K562 (cell line): Measurements from ENCODE around the gene PPTC7. TPM values are rescaled to one million over a fixed set of nuclear protein-coding genes. Genes with fewer than 3 reads are reported as not detected.

Experiments
- ARNT ChIP-seq, 2 experiments: fragments of 450-650 bp; IDR thresholded peaks; 2 replicates each; pipeline ENCODE4 v1.6.1; 2016; ENCODE audit warnings: mild to moderate bottlenecking in 1 of 2
- EGR1 ChIP-seq: fragments of 450-650 bp; conservative IDR thresholded peaks from 2 replicates; pipeline ENCODE4 v1.6.1; 2017; ENCODE audit warnings: mild to moderate bottlenecking
- KLF6 ChIP-seq: fragments of 250-450 bp; sonication (Bioruptor Pico); IDR thresholded peaks from 2 replicates; pipeline ENCODE4 v1.4.0; 2020; ENCODE audit warnings: mild to moderate bottlenecking, moderate library complexity, borderline replicate concordance
- L3MBTL2 ChIP-seq: fragments of 450-650 bp; IDR thresholded peaks from 2 replicates; pipeline ENCODE4 v1.6.1; 2016; ENCODE audit warnings: mild to moderate bottlenecking, moderate library complexity
- RBM25 ChIP-seq: fragments of 200-400 bp; formaldehyde crosslinking; IDR thresholded peaks from 2 replicates; pipeline ENCODE4 v1.6.1; 2018; ENCODE audit warnings: low read length, low read depth, moderate library complexity; ENCODE audit not compliant: severe bottlenecking
- SIN3A ChIP-seq, 2 experiments: fragments of 150-350 bp in 1 of 2; IDR thresholded peaks; 2 replicates each; pipeline ENCODE4 v1.6.1; 2011 to 2016; ENCODE audit warnings: borderline replicate concordance in 2 of 2, low read depth in 2 of 2, low read length in 2 of 2, mild to moderate bottlenecking in 2 of 2, moderate library complexity in 2 of 2; ENCODE audit not compliant: control insufficient read depth in 1 of 2
- SP1 ChIP-seq: sonication (generic); formaldehyde crosslinking; IDR thresholded peaks from 2 replicates; pipeline ENCODE4 v1.8.1; 2022; ENCODE audit warnings: mild to moderate bottlenecking, missing genetic modification reagents
- TAF7 ChIP-seq: fragments of 450-650 bp; IDR thresholded peaks from 2 replicates; pipeline ENCODE4 v1.6.1; 2016; ENCODE audit warnings: missing genetic modification characterization, missing compliant biosample characterization
- polyA plus RNA-seq, 8 experiments: library from polyadenylated mRNA; depleted of rRNA in 4 of 8; stranded (reverse) in 5 of 8; unstranded in 3 of 8; fragments of >200 nt; fragmentation: Nextera tagmentation in 2 of 8; fragmentation: Illumina TruSeq in 1 of 8; extraction: Ambion mirVana in 2 of 8; extraction: Trizol in 1 of 8; gene quantifications; 2 replicates each; pipeline versions ENCODE4 v1.2.1 to v1.2.3, GENCODE V29; 2011 to 2014; ENCODE audit warnings: inconsistent platforms in 1 of 8, missing spikeins in 1 of 8
- total RNA-seq, 7 experiments: library from RNA; depleted of rRNA in 6 of 7; stranded (reverse); fragments of >200 nt in 6 of 7; fragmentation: Illumina TruSeq in 2 of 7; extraction: Trizol in 2 of 7; gene quantifications; 2 replicates each; pipeline versions ENCODE4 v1.2.1 to v1.2.3, GENCODE V29; 2011 to 2021; ENCODE audit warnings: low replicate concordance in 1 of 7
- TF ChIP-seq, protein P1 (sequence below), 2 experiments: IDR thresholded peaks; 2 replicates each; pipeline ENCODE4 v1.6.1; 2011; ENCODE audit warnings: borderline replicate concordance in 1 of 2, control low read depth in 1 of 2, low read depth in 1 of 2, low read length in 1 of 2, mild to moderate bottlenecking in 1 of 2, mixed read lengths in 1 of 2, moderate library complexity in 1 of 2; ENCODE audit not compliant: insufficient read depth in 1 of 2, insufficient read length in 1 of 2, poor library complexity in 1 of 2, severe bottlenecking in 1 of 2; ENCODE audit errors: extremely low read depth in 1 of 2
- TF ChIP-seq, protein P2 (sequence below), 2 experiments: fragments of 200-800 bp in 1 of 2; sonication (Bioruptor generic) in 1 of 2; sonication (generic) in 1 of 2; formaldehyde crosslinking in 1 of 2; IDR thresholded peaks in 1 of 2; conservative IDR thresholded peaks in 1 of 2; 2 replicates each; pipeline versions ENCODE4 v1.5.0 to v1.6.1; 2016 to 2020; ENCODE audit warnings: missing compliant biosample characterization in 1 of 2, missing genetic modification characterization in 1 of 2, missing genetic modification reagents in 1 of 2
- TF ChIP-seq, protein P3 (sequence below): IDR thresholded peaks from 2 replicates; pipeline ENCODE4 v1.6.1; 2011; ENCODE audit warnings: borderline replicate concordance, low read depth, mild to moderate bottlenecking, moderate library complexity, low read length; ENCODE audit not compliant: insufficient read depth, poor library complexity, severe bottlenecking
- TF ChIP-seq, protein P4 (sequence below), 2 experiments: fragments of 450-650 bp in 1 of 2; sonication (generic) in 1 of 2; formaldehyde crosslinking; conservative IDR thresholded peaks; 2 replicates each; pipeline versions ENCODE4 v1.4.0 to v1.8.1; 2020 to 2022; ENCODE audit warnings: mild to moderate bottlenecking in 1 of 2, missing genetic modification reagents in 1 of 2

The PPTC7 gene
- total and polyA plus RNA-seq, 9 of the 15 experiments (the other 6 are each of a cell fraction or from before 2014, with no cell fraction given): 2.6 to 23.1 (median 11.9) TPM

DNA sequence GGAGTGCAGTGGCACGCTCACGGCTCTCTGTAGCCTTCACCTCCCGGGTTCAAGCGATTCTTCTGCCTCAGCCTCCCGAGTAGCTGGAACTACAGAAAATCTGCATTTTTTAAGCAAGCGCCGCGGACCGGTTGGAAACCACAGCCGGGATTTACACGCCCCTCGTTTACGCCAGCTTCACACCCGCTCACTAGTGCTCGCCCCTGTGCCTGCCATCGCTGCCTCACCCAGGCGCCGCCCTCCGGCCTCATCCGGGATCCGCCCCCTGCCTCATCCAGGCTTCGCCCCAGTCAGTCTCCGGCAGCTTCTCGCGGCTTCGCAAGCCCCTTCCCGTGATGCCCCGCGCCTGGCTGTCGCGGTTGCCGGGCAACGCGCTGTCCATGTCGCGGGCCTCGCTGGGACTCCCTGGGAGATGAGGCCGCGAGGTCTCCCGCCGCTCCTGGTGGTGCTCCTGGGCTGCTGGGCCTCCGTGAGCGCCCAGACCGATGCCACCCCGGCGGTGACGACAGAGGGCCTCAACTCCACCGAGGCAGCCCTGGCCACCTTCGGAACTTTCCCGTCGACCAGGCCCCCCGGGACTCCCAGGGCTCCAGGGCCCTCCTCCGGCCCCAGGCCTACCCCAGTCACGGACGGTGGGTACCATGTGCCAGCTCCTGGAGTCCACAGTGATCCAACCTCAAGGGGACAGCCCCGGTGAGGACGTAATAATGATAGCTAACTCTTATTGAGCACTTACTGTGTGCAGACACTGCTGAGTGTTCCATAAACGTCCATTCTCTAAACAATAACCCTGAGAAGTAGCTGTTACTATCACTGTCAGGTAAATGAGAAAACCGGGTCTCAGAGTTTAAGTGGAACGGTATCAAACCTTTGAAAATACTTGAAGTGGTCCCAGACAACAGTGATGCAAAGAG lies 30.9 kb upstream of the PPTC7 start, which contains the start of gene TCTN1 (continued):
- peak; percentile 88 for TF ChIP-seq L3MBTL2
- peak; percentile 58 for TF ChIP-seq RBM25
- peak; percentile 73 for TF ChIP-seq SP1 (CRISPR knock-in tag)
- TF ChIP-seq ARNT (IDR thresholded peaks at IDR 0.05): no peak
- TF ChIP-seq, protein P1, sequence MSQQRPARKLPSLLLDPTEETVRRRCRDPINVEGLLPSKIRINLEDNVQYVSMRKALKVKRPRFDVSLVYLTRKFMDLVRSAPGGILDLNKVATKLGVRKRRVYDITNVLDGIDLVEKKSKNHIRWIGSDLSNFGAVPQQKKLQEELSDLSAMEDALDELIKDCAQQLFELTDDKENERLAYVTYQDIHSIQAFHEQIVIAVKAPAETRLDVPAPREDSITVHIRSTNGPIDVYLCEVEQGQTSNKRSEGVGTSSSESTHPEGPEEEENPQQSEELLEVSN (IDR thresholded peaks at IDR 0.05; ENCODE audit: borderline replicate concordance in 1 of 2, extremely low read depth in 1 of 2, insufficient read depth in 1 of 2, insufficient read length in 1 of 2, low read depth in 1 of 2, low read length in 1 of 2, poor library complexity in 1 of 2, severe bottlenecking in 1 of 2): peak; percentile 61 to 76
- TF ChIP-seq, protein P2, sequence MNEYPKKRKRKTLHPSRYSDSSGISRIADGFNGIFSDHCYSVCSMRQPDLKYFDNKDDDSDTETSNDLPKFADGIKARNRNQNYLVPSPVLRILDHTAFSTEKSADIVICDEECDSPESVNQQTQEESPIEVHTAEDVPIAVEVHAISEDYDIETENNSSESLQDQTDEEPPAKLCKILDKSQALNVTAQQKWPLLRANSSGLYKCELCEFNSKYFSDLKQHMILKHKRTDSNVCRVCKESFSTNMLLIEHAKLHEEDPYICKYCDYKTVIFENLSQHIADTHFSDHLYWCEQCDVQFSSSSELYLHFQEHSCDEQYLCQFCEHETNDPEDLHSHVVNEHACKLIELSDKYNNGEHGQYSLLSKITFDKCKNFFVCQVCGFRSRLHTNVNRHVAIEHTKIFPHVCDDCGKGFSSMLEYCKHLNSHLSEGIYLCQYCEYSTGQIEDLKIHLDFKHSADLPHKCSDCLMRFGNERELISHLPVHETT (CRISPR knock-in tag; conservative IDR thresholded peaks at IDR 0.05 in 1 of 2, IDR thresholded peaks at IDR 0.05 in 1 of 2): no peak
- peak in 1 of 2 experiments; percentile 74; a peak in 2 of 4 replicates for TF ChIP-seq SIN3A (IDR thresholded peaks at IDR 0.05; ENCODE audit: borderline replicate concordance in 2 of 2, control insufficient read depth in 1 of 2, low read depth in 2 of 2, low read length in 2 of 2)
- TF ChIP-seq, protein P3, sequence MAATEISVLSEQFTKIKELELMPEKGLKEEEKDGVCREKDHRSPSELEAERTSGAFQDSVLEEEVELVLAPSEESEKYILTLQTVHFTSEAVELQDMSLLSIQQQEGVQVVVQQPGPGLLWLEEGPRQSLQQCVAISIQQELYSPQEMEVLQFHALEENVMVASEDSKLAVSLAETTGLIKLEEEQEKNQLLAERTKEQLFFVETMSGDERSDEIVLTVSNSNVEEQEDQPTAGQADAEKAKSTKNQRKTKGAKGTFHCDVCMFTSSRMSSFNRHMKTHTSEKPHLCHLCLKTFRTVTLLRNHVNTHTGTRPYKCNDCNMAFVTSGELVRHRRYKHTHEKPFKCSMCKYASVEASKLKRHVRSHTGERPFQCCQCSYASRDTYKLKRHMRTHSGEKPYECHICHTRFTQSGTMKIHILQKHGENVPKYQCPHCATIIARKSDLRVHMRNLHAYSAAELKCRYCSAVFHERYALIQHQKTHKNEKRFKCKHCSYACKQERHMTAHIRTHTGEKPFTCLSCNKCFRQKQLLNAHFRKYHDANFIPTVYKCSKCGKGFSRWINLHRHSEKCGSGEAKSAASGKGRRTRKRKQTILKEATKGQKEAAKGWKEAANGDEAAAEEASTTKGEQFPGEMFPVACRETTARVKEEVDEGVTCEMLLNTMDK: peak; percentile 12
- peak; percentile 17; the same call in 1 of the 2 replicates for TF ChIP-seq KLF6 (CRISPR knock-in tag)
- TF ChIP-seq EGR1: 0 out of 2 replicates have a peak, but pooled peaks have one; percentile 25
- TF ChIP-seq, protein P4, sequence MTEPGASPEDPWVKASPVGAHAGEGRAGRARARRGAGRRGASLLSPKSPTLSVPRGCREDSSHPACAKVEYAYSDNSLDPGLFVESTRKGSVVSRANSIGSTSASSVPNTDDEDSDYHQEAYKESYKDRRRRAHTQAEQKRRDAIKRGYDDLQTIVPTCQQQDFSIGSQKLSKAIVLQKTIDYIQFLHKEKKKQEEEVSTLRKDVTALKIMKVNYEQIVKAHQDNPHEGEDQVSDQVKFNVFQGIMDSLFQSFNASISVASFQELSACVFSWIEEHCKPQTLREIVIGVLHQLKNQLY (CRISPR knock-in tag; conservative IDR thresholded peaks at IDR 0.05): peak in 1 of 2 experiments; percentile 64; a peak in 1 of 4 replicates
- peak; percentile 56 for TF ChIP-seq TAF7 (tag)
